ENCODE measurements around the gene ZNF474. TPM values are rescaled to one million over a fixed set of nuclear protein-coding genes. Genes with fewer than 3 reads are reported as not detected.

ZNF474 gene
- total RNA-seq, 1 experiment from 2014 or later: not detected

- DNase-seq (ENCODE audit: low read depth in 1 of 2, low spot score in 2 of 2): no peak
- no peaks in the 10 kb centered on the region for H3K36me3 ChIP-seq
- H3K27ac ChIP-seq: peak overlapping the region; percentile 79
- peaks cover 43% of the 10 kb centered on the region for H3K4me1 ChIP-seq (replicated peaks)
- no peaks in the 10 kb centered on the region for H3K27me3 ChIP-seq (replicated peaks)
- no peaks in the 10 kb centered on the region; the same call in 1 of the 2 replicates for H3K9me3 ChIP-seq (replicated peaks)
- no peak overlapping the region for H3K4me3 ChIP-seq
Observed at GRCh38 chr5:122183788-122184170, 54.4 kb downstream of the ZNF474 start.

DNA sequence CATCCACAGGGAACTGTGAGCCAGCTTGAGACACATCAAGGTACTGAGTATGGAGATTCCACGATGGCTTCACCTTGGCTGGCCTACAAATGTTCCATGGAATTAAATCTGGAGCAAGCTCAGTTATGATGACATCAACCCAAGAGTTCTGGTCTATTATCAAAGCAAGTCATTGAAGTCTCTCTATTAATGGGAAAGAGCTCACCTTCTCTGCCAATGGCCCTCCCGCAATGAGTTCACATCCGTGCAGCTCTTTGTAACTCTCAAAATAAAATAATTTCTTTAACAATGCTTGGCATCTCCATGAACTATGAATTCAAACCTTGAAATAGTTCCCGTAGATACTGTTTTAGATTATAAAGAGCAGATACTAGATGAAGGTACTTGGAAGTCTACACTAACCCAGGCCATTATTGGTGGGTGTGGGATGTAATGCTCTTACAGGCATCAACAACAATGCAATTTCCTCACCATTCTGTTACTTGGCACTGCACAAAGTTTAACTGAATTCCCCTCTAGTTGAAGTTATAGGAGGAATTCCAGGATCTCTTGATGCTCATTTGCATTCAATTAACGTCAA, 55.4 kb downstream of the ZNF474 start:
- Histone ChIP-seq H3K9me3 (replicated peaks) (no peaks in the 10 kb centered on the region; the same call in 1 of the 2 replicates), H3K36me3 (no peaks in the 10 kb centered on the region), H3K4me1 (replicated peaks) (peaks cover 43% of the 10 kb centered on the region), H3K4me3 (no peak overlapping the region), H3K27ac (no peak overlapping the region), H3K27me3 (replicated peaks) (no peaks in the 10 kb centered on the region)
- no peak for DNase-seq (ENCODE audit: low read depth in 1 of 2, low spot score in 2 of 2)

DNA sequence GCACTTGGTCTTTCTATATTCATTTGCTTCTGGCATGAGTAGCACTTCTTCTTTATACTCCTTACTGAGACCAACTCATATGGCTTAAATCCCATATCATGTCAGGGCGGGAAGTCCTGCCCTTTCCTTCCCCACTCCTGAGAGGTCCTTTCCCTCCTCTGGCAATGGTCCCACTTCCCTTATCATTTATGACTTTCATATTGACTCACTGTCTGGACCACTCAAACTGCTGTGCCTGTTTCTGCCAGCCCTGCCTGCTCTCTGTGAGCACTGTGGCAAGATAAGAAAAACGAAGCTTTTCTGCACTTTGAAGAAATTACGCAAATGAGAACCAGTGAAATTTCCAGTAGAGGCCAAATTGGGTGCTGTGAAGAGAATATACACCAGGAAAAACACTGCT, 58.1 kb downstream of the ZNF474 start:
- Histone ChIP-seq H3K4me1 (replicated peaks) (peaks cover 19% of the 10 kb centered on the region), H3K4me3 (no peak overlapping the region), H3K27me3 (replicated peaks) (no peaks in the 10 kb centered on the region), H3K9me3 (replicated peaks) (no peaks in the 10 kb centered on the region; the same call in 1 of the 2 replicates), H3K27ac (no peak overlapping the region), H3K36me3 (no peaks in the 10 kb centered on the region)
- no peak for DNase-seq (ENCODE audit: low read depth in 1 of 2, low spot score in 2 of 2)

- H3K9me3 ChIP-seq (replicated peaks): no peaks in the 10 kb centered on the region
Observed at GRCh38 chr5:122190156-122190555, 60.8 kb downstream of the ZNF474 start.

GRCh38 chr5:122192497-122193496, 63.5 kb downstream of the ZNF474 start:
- Histone ChIP-seq H3K4me1 (replicated peaks) (no peaks in the 10 kb centered on the region), H3K9me3 (replicated peaks) (no peaks in the 10 kb centered on the region), H3K27me3 (replicated peaks) (peaks cover 13% of the 10 kb centered on the region), H3K27ac (no peak overlapping the region), H3K4me3 (no peak overlapping the region), H3K36me3 (no peaks in the 10 kb centered on the region)
- peak in 1 of 2 experiments; percentile 64 for DNase-seq (ENCODE audit: low read depth in 1 of 2, low spot score in 2 of 2)

More at GRCh38 chr5:122190156-122190555, 60.8 kb downstream of the ZNF474 start:
- no peaks in the 10 kb centered on the region for H3K27me3 ChIP-seq (replicated peaks)
- H3K4me3 ChIP-seq: no peak overlapping the region
- DNase-seq (ENCODE audit: low read depth in 1 of 2, low spot score in 2 of 2): no peak
- no peaks in the 10 kb centered on the region for H3K36me3 ChIP-seq
- no peaks in the 10 kb centered on the region for H3K4me1 ChIP-seq (replicated peaks)
- H3K27ac ChIP-seq: no peak overlapping the region

DNA sequence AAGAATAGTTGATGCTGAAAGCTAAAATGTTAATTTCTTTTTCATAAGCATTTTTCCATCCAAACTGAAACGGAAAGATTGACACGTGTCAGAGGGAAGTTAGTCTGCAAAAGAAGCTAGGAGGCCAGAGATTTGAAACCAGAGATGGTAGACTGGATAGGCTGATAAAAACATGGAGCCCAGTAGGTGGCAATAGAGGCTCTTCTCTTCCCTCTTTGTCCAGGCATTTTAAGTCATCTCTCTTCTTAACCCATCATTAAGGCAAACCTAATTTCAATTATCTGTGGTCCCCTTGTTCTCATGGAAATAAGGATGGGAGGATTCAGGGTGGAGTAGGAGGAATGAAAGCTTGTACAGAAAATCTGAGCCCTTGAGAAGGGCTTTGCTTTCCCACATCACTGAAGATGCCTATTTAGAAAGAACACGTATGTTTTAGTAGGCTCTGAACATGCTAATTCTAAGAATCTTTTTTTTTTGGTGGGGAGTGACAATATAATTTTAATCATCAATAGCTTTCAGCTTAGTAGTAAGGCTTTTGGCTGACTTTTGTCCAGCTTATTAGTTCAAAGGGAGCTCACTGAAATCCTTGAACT, 66.6 kb downstream of the ZNF474 start:
- Histone ChIP-seq H3K4me3 (no peak overlapping the region), H3K9me3 (replicated peaks) (no peaks in the 10 kb centered on the region), H3K36me3 (no peaks in the 10 kb centered on the region), H3K4me1 (replicated peaks) (no peaks in the 10 kb centered on the region), H3K27me3 (replicated peaks) (peaks cover 30% of the 10 kb centered on the region), H3K27ac (no peak overlapping the region)
- DNase-seq (ENCODE audit: low read depth in 1 of 2, low spot score in 2 of 2): peak in 1 of 2 experiments; percentile 56

- peaks cover 33% of the 10 kb centered on the region for H3K27me3 ChIP-seq (replicated peaks)
Observed at GRCh38 chr5:122199146-122199545, 69.8 kb downstream of the ZNF474 start.

GRCh38 chr5:122200450-122200849, 71.1 kb downstream of the ZNF474 start:
- no peaks in the 10 kb centered on the region for H3K4me1 ChIP-seq (replicated peaks)
- peaks cover 37% of the 10 kb centered on the region for H3K27me3 ChIP-seq (replicated peaks)
- no peaks in the 10 kb centered on the region for H3K36me3 ChIP-seq
- no peak overlapping the region for H3K4me3 ChIP-seq
- DNase-seq (ENCODE audit: low read depth in 1 of 2, low spot score in 2 of 2): no peak
- peaks cover 3% of the 10 kb centered on the region for H3K9me3 ChIP-seq (replicated peaks)
- H3K27ac ChIP-seq: no peak overlapping the region

More at GRCh38 chr5:122199146-122199545, 69.8 kb downstream of the ZNF474 start:
- Histone ChIP-seq H3K4me3 (no peak overlapping the region), H3K27ac (no peak overlapping the region), H3K4me1 (replicated peaks) (no peaks in the 10 kb centered on the region), H3K9me3 (replicated peaks) (no peaks in the 10 kb centered on the region), H3K36me3 (no peaks in the 10 kb centered on the region)
- DNase-seq (ENCODE audit: low read depth in 1 of 2, low spot score in 2 of 2): no peak

GRCh38 chr5:122200865-122201264, 71.5 kb downstream of the ZNF474 start:
- Histone ChIP-seq H3K9me3 (replicated peaks) (peaks cover 3% of the 10 kb centered on the region), H3K27me3 (replicated peaks) (peaks cover 34% of the 10 kb centered on the region), H3K27ac (no peak overlapping the region), H3K4me1 (replicated peaks) (no peaks in the 10 kb centered on the region), H3K36me3 (no peaks in the 10 kb centered on the region), H3K4me3 (no peak overlapping the region)
- no peak for DNase-seq (ENCODE audit: low read depth in 1 of 2, low spot score in 2 of 2)

GRCh38 chr5:122201365-122201764, 72.0 kb downstream of the ZNF474 start:
- H3K27me3 ChIP-seq (replicated peaks): peaks cover 30% of the 10 kb centered on the region
- DNase-seq (ENCODE audit: low read depth in 1 of 2, low spot score in 2 of 2): no peak
- H3K27ac ChIP-seq: no peak overlapping the region
- H3K4me3 ChIP-seq: no peak overlapping the region
- H3K36me3 ChIP-seq: no peaks in the 10 kb centered on the region
- H3K9me3 ChIP-seq (replicated peaks): peaks cover 3% of the 10 kb centered on the region
- H3K4me1 ChIP-seq (replicated peaks): no peaks in the 10 kb centered on the region

DNA sequence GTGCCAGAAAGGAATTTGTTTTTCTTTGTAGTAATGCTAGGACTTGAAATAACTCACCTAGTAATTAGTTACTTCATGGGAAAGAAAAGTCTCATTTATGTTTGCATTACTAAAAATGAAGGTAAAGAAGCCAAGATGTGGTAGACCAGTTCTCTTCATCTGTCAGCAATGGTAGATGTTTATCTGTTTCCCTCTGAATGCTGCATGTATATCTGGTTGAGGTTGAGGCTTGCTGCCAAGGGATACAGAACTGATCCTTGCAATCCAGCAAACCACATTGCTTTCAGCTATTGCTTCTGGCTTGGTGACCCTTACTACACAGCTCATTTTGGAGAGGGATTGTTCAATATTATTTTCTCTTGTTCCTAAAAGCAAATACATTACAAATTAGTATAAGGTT, 73.6 kb downstream of the ZNF474 start:
- peaks cover 3% of the 10 kb centered on the region for H3K9me3 ChIP-seq (replicated peaks)
- no peak overlapping the region for H3K27ac ChIP-seq
- DNase-seq (ENCODE audit: low read depth in 1 of 2, low spot score in 2 of 2): no peak
- no peaks in the 10 kb centered on the region for H3K36me3 ChIP-seq
- H3K4me3 ChIP-seq: no peak overlapping the region
- H3K4me1 ChIP-seq (replicated peaks): no peaks in the 10 kb centered on the region
- peaks cover 25% of the 10 kb centered on the region for H3K27me3 ChIP-seq (replicated peaks)

Data from SJSA1 (cell line).